GM13977 (cell line): Measurements from ENCODE around the gene HRCT1.

Experiments
- DNase-seq: peaks from one replicate; pipeline ENCODE4 v3.0.0; 2012; ENCODE audit warnings: low spot score
- in situ Hi-C: fragments of 300-500 bp; cut with MboI; formaldehyde crosslinking; loops from one replicate; pipeline ENCODE4 v1.12.0; 2022; ENCODE audit warnings: low sequenced_read_pairs, low pct_unique_long_range_greater_than_20kb, mixed read lengths, inconsistent platforms; ENCODE audit not compliant: unreplicated experiment
- TF ChIP-seq, protein P1 (sequence below): IDR thresholded peaks from 2 replicates; pipeline ENCODE4 v1.5.1; 2012; ENCODE audit warnings: mild to moderate bottlenecking, control low read depth; ENCODE audit not compliant: insufficient read depth; ENCODE audit errors: extremely low read depth, missing control alignments

The HRCT1 gene

GRCh38 chr9:35905912-35906679 is at the start of gene HRCT1:
Gene HRCT1, plus strand, starts transcription at chr9:35906202. Its CDS starts 86 bp downstream, at chr9:35906288.
- no peak for DNase-seq
- TF ChIP-seq, protein P1, sequence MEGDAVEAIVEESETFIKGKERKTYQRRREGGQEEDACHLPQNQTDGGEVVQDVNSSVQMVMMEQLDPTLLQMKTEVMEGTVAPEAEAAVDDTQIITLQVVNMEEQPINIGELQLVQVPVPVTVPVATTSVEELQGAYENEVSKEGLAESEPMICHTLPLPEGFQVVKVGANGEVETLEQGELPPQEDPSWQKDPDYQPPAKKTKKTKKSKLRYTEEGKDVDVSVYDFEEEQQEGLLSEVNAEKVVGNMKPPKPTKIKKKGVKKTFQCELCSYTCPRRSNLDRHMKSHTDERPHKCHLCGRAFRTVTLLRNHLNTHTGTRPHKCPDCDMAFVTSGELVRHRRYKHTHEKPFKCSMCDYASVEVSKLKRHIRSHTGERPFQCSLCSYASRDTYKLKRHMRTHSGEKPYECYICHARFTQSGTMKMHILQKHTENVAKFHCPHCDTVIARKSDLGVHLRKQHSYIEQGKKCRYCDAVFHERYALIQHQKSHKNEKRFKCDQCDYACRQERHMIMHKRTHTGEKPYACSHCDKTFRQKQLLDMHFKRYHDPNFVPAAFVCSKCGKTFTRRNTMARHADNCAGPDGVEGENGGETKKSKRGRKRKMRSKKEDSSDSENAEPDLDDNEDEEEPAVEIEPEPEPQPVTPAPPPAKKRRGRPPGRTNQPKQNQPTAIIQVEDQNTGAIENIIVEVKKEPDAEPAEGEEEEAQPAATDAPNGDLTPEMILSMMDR = no peak
- in situ Hi-C loops = no loop called here

GRCh38 chr9:35856206-35856605 is 49.8 kb upstream of the HRCT1 start:
- TF ChIP-seq, protein P1 = no peak
- no peak for DNase-seq
- in situ Hi-C loops = no loop called here

DNA sequence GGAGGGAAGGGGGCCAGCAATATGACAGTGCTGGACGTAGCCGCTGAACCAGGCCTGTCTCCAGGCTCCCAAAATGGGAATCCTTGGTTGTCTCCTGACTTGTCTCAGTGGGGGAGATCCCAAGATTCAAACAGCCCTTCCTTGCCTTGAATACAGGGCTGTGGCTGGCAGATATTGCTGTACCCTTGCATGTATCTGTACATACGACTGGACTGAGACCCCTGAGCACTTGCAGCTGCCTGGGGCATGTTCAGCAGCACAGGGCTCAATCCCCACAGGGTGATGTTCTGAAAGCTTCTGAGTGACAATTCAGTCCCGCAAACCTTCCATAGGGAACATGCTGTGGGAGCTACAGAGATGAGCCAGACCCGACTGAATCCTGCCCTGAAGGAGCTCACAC is 49.1 kb upstream of the HRCT1 start:
- DNase-seq = no peak
- TF ChIP-seq, protein P1 = no peak
- in situ Hi-C loops = no loop called here

DNA sequence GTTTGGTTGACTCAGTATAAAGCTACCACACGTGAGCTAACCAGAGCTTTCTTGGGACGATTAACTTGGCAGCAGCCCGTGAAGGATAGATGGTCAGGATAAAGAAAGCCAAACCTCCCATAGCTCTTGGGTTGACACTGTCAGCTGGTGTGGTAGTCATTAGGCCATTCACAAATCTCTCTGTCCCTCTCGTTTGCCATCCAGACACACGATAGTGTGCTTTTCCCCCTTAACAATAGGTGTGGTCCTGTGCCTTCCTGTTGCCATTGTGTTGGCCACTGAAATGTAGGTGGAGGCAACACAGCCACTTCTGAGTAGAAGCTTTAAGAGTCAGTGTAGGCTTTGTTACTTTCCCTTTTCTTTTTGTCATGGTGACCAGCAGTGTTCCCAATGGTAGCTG is 47.5 kb upstream of the HRCT1 start:
- in situ Hi-C loops = no loop called here
- TF ChIP-seq, protein P1 = no peak
- DNase-seq = no peak

- no peak for DNase-seq
- in situ Hi-C loops = no loop called here
- TF ChIP-seq, protein P1 = no peak
Observed at GRCh38 chr9:35859310-35859989, 46.6 kb upstream of the HRCT1 start.

GRCh38 chr9:35859990-35860339 is 46.0 kb upstream of the HRCT1 start:
- TF ChIP-seq, protein P1 = no peak
- in situ Hi-C loops = no loop called here
- no peak for DNase-seq
